GM10266 (cell line): ENCODE data around the gene SLC49A3.
"Not testable (repeated sequence)": the region's sequence is repeated elsewhere in the genome, so short reads cannot be mapped to it uniquely, and the experiment has no call there.

Experiments
- DNase-seq: peaks from one replicate; pipeline ENCODE4 v3.0.0; 2012; ENCODE audit errors: extremely low spot score
- CTCF ChIP-seq: IDR thresholded peaks from 2 replicates; pipeline ENCODE4 v1.5.1; 2012; ENCODE audit warnings: mild to moderate bottlenecking, low read depth; ENCODE audit not compliant: control insufficient read depth, insufficient read depth; ENCODE audit errors: missing control alignments

SLC49A3 gene

GRCh38 chr4:699816-700580, 11.0 kb upstream of the SLC49A3 start:
- TF ChIP-seq CTCF: no peak
- no peak for DNase-seq

GRCh38 chr4:694341-694940, 5.5 kb upstream of the SLC49A3 start:
- DNase-seq: not testable (repeated sequence)

GRCh38 chr4:692771-693554, 4.0 kb upstream of the SLC49A3 start:
- no peak for TF ChIP-seq CTCF

GRCh38 chr4:689723-690122, 772 bp upstream of the SLC49A3 start:
- DNase-seq: no peak
- TF ChIP-seq CTCF: no peak

More at GRCh38 chr4:692771-693554, 4.0 kb upstream of the SLC49A3 start:
- DNase-seq: no peak

GRCh38 chr4:687971-688853, 739 bp downstream of the SLC49A3 start:
- TF ChIP-seq CTCF: no peak

GRCh38 chr4:687048-687970, 1.6 kb downstream of the SLC49A3 start:
- no peak for DNase-seq
- TF ChIP-seq CTCF: no peak

More at GRCh38 chr4:687971-688853, 739 bp downstream of the SLC49A3 start:
- no peak for DNase-seq
